Measurements from ENCODE around the gene IVL.

The IVL gene

GRCh38 chr1:152907686-152908601, at the start of gene IVL:
IVL (plus strand) TSS chr1:152908546; CDS start chr1:152909798, 1,252 bp downstream.
- DNase-seq, result no peak

GRCh38 chr1:152859696-152860095, 48.6 kb upstream of the IVL start, which contains the start of gene LCE7A:
LCE7A (plus strand) TSS chr1:152859996; CDS start chr1:152860698, 702 bp downstream.
- DNase-seq, result no peak

- DNase-seq, result no peak
Measured at GRCh38 chr1:152860129-152860528, 48.2 kb upstream of the IVL start.

- no peak for DNase-seq
Measured at GRCh38 chr1:152861374-152861773, 47.0 kb upstream of the IVL start.

GRCh38 chr1:152864443-152864842, 43.9 kb upstream of the IVL start:
- no peak for DNase-seq

GRCh38 chr1:152866321-152866720, 42.0 kb upstream of the IVL start:
- DNase-seq, result no peak

- peak; percentile 46 for DNase-seq
Measured at GRCh38 chr1:152869808-152870419, 38.4 kb upstream of the IVL start.

GRCh38 chr1:152870831-152871730, 37.3 kb upstream of the IVL start:
- DNase-seq, result no peak

GRCh38 chr1:152871731-152872126, 36.6 kb upstream of the IVL start:
- DNase-seq, result no peak

GRCh38 chr1:152873495-152873894, 34.9 kb upstream of the IVL start:
- DNase-seq, result no peak

GRCh38 chr1:152876827-152877226, 31.5 kb upstream of the IVL start:
- no peak for DNase-seq

GRCh38 chr1:152878042-152878441, 30.3 kb upstream of the IVL start, which contains the start of gene SMCP:
SMCP (plus strand) TSS chr1:152878322; CDS start chr1:152884423, 6,101 bp downstream.
- DNase-seq, result no peak

- no peak for DNase-seq
Measured at GRCh38 chr1:152879559-152880198, 28.7 kb upstream of the IVL start.

GRCh38 chr1:152880316-152880715, 28.0 kb upstream of the IVL start:
- DNase-seq, result no peak

- DNase-seq, result no peak
Measured at GRCh38 chr1:152880907-152881306, 27.4 kb upstream of the IVL start.

- no peak for DNase-seq
Measured at GRCh38 chr1:152884085-152884484, 24.3 kb upstream of the IVL start.

GRCh38 chr1:152884506-152884905, 23.8 kb upstream of the IVL start:
- no peak for DNase-seq

- no peak for DNase-seq
Measured at GRCh38 chr1:152884966-152885624, 23.3 kb upstream of the IVL start.

- no peak for DNase-seq
Measured at GRCh38 chr1:152886085-152886484, 22.3 kb upstream of the IVL start.

GRCh38 chr1:152886758-152887409, 21.5 kb upstream of the IVL start:
- no peak for DNase-seq

- no peak for DNase-seq
Measured at GRCh38 chr1:152888126-152888525, 20.2 kb upstream of the IVL start.
